Transverse colon (tissue), 4 donors: Measurements from ENCODE around the gene CDCA5. TPM values are rescaled to one million over a fixed set of nuclear protein-coding genes. Genes with fewer than 3 reads are reported as not detected.

Experiments
- DNase-seq: peaks from one replicate; pipeline ENCODE4 v3.0.0-alpha.2; 2019
- H3K27ac ChIP-seq, 4 donors: fragments of 200-600 bp; sonication (generic); 2 replicates each; pipeline ENCODE4 v1.5.1; 2016 to 2018; ENCODE audit warnings: inconsistent platforms in 4 of 4
- H3K27me3 ChIP-seq: fragments of 200-600 bp; sonication (generic); 2 replicates; pipeline ENCODE4 v1.5.1; 2017; ENCODE audit warnings: inconsistent platforms
- H3K36me3 ChIP-seq, 4 donors: fragments of 200-600 bp; sonication (generic); 2 replicates each; pipeline ENCODE4 v1.5.1; 2017 to 2019; ENCODE audit warnings: inconsistent platforms in 4 of 4
- H3K4me1 ChIP-seq, 4 donors: fragments of 200-600 bp; sonication (generic); 2 replicates each; pipeline ENCODE4 v1.5.1; 2017 to 2020; ENCODE audit warnings: inconsistent platforms in 4 of 4
- H3K4me3 ChIP-seq, 4 donors: fragments of 200-600 bp; sonication (generic); 1 replicate in 1 of 4; 2 replicates in 3 of 4; pipeline versions ENCODE4 v1.5.1 to v1.6.1; 2017 to 2019; ENCODE audit warnings: inconsistent platforms in 4 of 4
- H3K9me3 ChIP-seq, 2 donors: fragments of 200-600 bp; sonication (generic); 2 replicates each; pipeline ENCODE4 v1.5.1; 2017 to 2019; ENCODE audit warnings: inconsistent platforms in 2 of 2
- EP300 ChIP-seq: sonication (generic); formaldehyde crosslinking; IDR thresholded peaks from one replicate; pipeline ENCODE4 v1.6.1; 2017; ENCODE audit warnings: antibody characterized with exemption, low read depth
- POLR2A ChIP-seq: fragments of 450-650 bp; IDR thresholded peaks from one replicate; pipeline ENCODE4 v1.6.1; 2016; ENCODE audit warnings: antibody characterized with exemption, mild to moderate bottlenecking, moderate library complexity
- POLR2AphosphoS5 ChIP-seq, 3 donors: sonication (generic); formaldehyde crosslinking; IDR thresholded peaks; one replicate each; pipeline ENCODE4 v1.6.1; 2016; ENCODE audit warnings: antibody characterized with exemption in 3 of 3
- WGBS, 2 donors: methylation state at CpG; one replicate each; pipeline ENCODE4 v1.1.5; 2018; ENCODE audit warnings: low coverage in 1 of 2; 5-methylcytosine and 5-hydroxymethylcytosine counted together
- in situ Hi-C, 4 donors: fragments of 200-750 bp; cut with MboI; loops; one replicate each; pipeline versions ENCODE4 v1.15.0 to v1.15.1; 2017; ENCODE audit warnings: low sequenced_read_pairs in 3 of 4, low pct_ligation_motif_present in 1 of 4, low pct_unique_long_range_greater_than_20kb in 1 of 4
- intact Hi-C: fragments of 100-400 bp; cut with DNase I; formaldehyde crosslinking; loops from one replicate; pipeline ENCODE4 v1.15.1; 2023; ENCODE audit warnings: low total_unique reads
- total RNA-seq, 4 donors: library from RNA; depleted of rRNA; stranded (reverse); fragments of >200 nt; gene quantifications; one replicate each; pipeline ENCODE4 v1.1.0, GENCODE V29; 2016
- TF ChIP-seq, protein P1 (sequence below), 5 experiments: fragments of 200-600 bp in 3 of 5; fragments of 450-650 bp in 2 of 5; sonication (generic) in 3 of 5; IDR thresholded peaks; 1 replicate in 2 of 5; 2 replicates in 3 of 5; pipeline ENCODE4 v1.5.1; 2016 to 2017; ENCODE audit warnings: antibody characterized with exemption in 5 of 5, inconsistent platforms in 3 of 5, mild to moderate bottlenecking in 2 of 5, moderate library complexity in 1 of 5

CDCA5 gene
- total RNA-seq, 4 donors from 2014 or later = 1.9 to 2.6 (median 2.5) TPM; not detected in 1

DNA sequence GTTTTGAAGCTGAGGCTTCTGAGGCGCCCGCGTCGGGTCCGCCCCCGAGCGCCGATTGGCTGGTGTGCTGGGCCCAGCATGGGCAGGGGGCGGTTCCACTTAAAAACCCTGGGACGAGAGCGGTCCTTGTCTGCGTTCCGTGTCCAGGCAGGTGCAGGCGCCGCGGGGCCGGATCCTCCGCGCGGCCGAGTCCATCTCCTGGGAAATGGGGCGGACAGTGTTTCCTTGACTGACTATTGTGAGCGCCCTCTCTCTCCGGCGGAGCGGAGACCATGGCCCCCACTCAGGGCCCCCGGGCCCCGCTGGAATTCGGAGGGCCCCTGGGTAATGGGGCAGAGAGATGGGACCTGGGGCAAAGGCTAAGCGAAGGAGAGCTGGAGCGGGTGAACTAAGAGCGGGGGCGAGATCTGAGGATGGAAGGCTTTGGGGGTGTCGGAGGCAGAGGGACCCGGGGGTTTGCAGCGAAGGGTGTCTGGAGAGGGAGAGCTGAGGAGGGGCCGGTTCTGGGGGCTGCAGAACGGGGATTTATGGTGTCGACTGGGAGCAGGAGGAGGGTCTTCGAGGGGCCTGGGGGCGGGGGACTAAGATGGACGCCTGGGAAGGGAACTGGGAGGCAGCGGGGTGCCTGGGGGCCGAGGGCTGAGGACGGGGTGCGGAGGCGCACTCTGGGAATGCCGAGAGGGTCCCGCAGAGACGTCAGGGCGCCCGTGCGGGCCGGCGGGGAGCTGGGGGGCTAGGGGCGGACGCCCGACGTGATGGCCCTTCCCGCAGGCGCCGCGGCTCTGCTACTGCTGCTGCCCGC lies 28.1 kb upstream of the CDCA5 start, which contains the start of gene TM7SF2:
Gene TM7SF2 (plus strand): TSS at position 129 of the 802 bp plus-strand sequence. CDS start 144 bp downstream, at position 273.
- intact Hi-C loops = loop anchor here (5.0 kb wide), 1 partner anchor 100 kb away; the partner anchor contains the start of gene ARL2
- TF ChIP-seq POLR2A (peak; percentile 91), POLR2AphosphoS5 (IDR thresholded peaks at IDR 0.05) (peak; percentile 96 to 98 (median 97)), EP300 (no peak)
- TF ChIP-seq, protein P1, sequence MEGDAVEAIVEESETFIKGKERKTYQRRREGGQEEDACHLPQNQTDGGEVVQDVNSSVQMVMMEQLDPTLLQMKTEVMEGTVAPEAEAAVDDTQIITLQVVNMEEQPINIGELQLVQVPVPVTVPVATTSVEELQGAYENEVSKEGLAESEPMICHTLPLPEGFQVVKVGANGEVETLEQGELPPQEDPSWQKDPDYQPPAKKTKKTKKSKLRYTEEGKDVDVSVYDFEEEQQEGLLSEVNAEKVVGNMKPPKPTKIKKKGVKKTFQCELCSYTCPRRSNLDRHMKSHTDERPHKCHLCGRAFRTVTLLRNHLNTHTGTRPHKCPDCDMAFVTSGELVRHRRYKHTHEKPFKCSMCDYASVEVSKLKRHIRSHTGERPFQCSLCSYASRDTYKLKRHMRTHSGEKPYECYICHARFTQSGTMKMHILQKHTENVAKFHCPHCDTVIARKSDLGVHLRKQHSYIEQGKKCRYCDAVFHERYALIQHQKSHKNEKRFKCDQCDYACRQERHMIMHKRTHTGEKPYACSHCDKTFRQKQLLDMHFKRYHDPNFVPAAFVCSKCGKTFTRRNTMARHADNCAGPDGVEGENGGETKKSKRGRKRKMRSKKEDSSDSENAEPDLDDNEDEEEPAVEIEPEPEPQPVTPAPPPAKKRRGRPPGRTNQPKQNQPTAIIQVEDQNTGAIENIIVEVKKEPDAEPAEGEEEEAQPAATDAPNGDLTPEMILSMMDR (IDR thresholded peaks at IDR 0.05) = no peak

DNA sequence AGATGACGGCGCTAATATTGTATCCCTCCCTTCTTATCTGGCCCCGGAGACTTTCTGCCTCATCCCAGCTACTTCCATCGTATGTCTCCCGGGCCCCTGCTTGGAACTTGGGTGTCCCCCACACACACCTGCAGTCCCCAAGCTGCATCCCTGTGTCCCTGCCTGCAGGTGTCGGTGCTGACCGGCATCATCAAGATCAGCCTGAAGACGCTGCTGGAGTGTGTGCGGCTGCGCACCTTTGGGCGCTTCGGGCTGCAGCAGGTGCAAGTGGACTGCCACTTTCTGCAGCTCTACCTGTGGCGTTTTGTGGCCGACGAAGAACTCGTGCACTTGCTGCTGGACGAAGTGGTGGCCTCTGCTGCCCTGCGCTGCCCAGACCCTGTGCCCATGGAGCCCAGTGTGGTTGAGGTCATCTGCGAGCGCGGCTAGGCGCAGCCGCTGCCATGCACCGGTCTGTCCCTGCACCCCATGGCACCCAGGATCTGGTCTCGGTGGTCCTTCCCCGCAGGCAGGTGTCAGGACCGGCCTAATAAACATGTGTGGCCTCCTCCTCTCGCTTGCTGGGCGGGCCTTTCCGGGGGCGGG lies 27.4 kb upstream of the CDCA5 start:
- 53 to 67% methylated on average over 1 to 25 of the region's 31 CpGs for WGBS, 2 donors
- TF ChIP-seq POLR2AphosphoS5 (IDR thresholded peaks at IDR 0.05) (no peak), POLR2A (no peak), EP300 (no peak)
- TF ChIP-seq, protein P1 (IDR thresholded peaks at IDR 0.05) = no peak
- in situ Hi-C loops (no loop called here), intact Hi-C loops (loop anchor here (5.0 kb wide), 1 partner anchor 99 kb away; the partner anchor contains the start of gene ARL2)
- Histone ChIP-seq H3K27me3 (no peaks in the 10 kb centered on the region), H3K27ac (peak overlapping the region; percentile 3 to 85 (median 80)), H3K36me3 (peaks cover 0 to 11% (median 3%) of the 10 kb centered on the region in 4 donors), H3K4me1 (peaks cover 13 to 39% (median 25%) of the 10 kb centered on the region in 4 donors), H3K9me3 (no peaks in the 10 kb centered on the region), H3K4me3 (peak overlapping the region in 2 of 4 donors; percentile 48 to 57)
- no peak for DNase-seq

More for the DNA sequence above, 28.1 kb upstream of the CDCA5 start, which contains the start of gene TM7SF2:
- 0 to 1% methylated on average over 5 to 62 of the region's 64 CpGs for WGBS, 2 donors
- Histone ChIP-seq H3K36me3 (peaks cover 0 to 11% (median 3%) of the 10 kb centered on the region in 4 donors), H3K9me3 (no peaks in the 10 kb centered on the region), H3K27me3 (no peaks in the 10 kb centered on the region), H3K27ac (peak within 1 kb of the TSS; percentile 76 to 85 (median 80)), H3K4me1 (peaks cover 20 to 46% (median 32%) of the 10 kb centered on the region in 4 donors), H3K4me3 (peak within 1 kb of the TSS; percentile 37 to 57 (median 51))
- peak; percentile 98 for DNase-seq
- in situ Hi-C loops = no loop called here

DNA sequence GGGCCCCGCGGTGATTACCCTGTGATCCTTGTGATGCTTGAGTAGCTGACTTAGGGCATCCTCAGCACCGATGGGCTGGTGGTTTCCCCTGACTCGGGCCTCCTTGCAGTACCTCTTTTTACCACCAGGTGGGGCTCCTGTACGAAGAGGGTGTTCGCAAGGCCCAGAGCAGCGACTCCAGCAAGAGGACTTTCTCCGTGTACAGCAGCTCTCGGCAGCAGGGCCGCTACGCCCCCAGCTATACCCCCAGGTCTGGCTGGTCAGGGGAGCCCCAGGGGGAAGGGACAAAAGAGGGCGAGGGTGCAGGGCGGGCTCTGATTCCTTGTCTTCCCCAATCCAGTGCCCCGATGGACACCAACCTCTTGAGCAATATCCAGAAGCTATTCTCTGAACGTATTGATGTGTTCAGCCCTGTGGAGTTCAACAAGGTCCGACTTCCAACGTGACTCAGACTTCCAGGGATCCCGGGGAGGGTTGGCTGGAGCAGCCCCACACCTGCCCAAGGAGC lies 26.6 kb upstream of the CDCA5 start:
- DNase-seq = peak; percentile 94
- 11% methylated on average over 15 of the region's 18 CpGs; no CpG with 5 or more reads in 1 of the 2 donors for WGBS, 2 donors
- H3K36me3 ChIP-seq = peaks cover 0 to 11% (median 3%) of the 10 kb centered on the region in 4 donors
- no peaks in the 10 kb centered on the region for H3K27me3 ChIP-seq
- TF ChIP-seq, protein P1 (IDR thresholded peaks at IDR 0.05) = peak; percentile 98 to 100 (median 100)
- TF ChIP-seq EP300 (no peak), POLR2A (peak; percentile 26)
- peaks cover 8 to 32% (median 19%) of the 10 kb centered on the region in 4 donors for H3K4me1 ChIP-seq
- H3K9me3 ChIP-seq = no peaks in the 10 kb centered on the region
- in situ Hi-C loops = no loop called here
- intact Hi-C loops = loop anchor here (5.0 kb wide), 1 partner anchor 98 kb away; the partner anchor contains the start of gene ARL2
- H3K27ac ChIP-seq = peak overlapping the region; percentile 3 to 85 (median 80)
- no peak overlapping the region for H3K4me3 ChIP-seq
